ENCODE data around the gene ZAP70.

DNA sequence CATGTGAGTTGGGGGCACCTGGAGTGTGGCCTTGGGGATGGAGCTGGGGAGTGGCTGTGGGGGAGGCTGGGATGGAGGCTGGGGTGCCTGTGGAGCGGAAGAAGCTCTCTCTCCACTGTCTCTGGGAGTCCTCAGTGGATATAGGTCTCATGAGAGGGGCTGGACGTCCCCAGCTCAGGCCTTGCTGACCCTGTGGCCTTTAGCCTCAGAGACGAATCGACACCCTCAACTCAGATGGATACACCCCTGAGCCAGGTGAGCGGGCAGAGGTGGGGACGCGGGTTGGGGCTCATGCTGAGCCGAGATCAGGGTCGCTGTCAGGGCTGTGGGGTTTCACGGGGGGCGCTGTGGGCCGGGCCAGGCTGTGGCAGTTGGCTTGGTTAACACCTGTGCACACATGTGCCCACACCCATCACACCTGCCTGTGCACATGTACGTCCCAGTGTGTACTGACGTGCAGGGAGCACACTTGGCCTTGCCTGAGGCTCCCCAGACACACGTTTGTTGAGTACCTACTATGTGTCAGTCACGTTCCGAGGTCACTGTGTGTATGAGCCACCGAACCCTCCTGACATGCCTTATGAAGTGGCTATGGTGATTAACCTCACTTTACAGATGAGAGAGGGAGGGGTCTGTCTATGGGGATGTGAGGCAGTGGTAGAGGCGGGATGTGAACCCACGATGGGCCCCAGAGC, 20.1 kb downstream of the ZAP70 start:
- TF ChIP-seq, protein P1, sequence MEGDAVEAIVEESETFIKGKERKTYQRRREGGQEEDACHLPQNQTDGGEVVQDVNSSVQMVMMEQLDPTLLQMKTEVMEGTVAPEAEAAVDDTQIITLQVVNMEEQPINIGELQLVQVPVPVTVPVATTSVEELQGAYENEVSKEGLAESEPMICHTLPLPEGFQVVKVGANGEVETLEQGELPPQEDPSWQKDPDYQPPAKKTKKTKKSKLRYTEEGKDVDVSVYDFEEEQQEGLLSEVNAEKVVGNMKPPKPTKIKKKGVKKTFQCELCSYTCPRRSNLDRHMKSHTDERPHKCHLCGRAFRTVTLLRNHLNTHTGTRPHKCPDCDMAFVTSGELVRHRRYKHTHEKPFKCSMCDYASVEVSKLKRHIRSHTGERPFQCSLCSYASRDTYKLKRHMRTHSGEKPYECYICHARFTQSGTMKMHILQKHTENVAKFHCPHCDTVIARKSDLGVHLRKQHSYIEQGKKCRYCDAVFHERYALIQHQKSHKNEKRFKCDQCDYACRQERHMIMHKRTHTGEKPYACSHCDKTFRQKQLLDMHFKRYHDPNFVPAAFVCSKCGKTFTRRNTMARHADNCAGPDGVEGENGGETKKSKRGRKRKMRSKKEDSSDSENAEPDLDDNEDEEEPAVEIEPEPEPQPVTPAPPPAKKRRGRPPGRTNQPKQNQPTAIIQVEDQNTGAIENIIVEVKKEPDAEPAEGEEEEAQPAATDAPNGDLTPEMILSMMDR (IDR thresholded peaks at IDR 0.05): no peak
- TF ChIP-seq POLR2A (IDR thresholded peaks at IDR 0.05) (no peak), POLR2AphosphoS5 (IDR thresholded peaks at IDR 0.05) (no peak)

Data from gastroesophageal sphincter (tissue), 3 donors.